HCT116 (cell line): ENCODE data around the gene ZNF385A.

ENCODE experiments used
- ATF3 ChIP-seq: IDR thresholded peaks from 2 replicates; pipeline ENCODE4 v1.6.1; 2012
- CEBPB ChIP-seq: IDR thresholded peaks from 2 replicates; pipeline ENCODE4 v1.6.1; 2012; ENCODE audit warnings: low read depth
- CTCF ChIP-seq, 3 experiments: fragments of 200-600 bp in 1 of 3; sonication (generic) in 1 of 3; IDR thresholded peaks in 2 of 3; conservative IDR thresholded peaks in 1 of 3; 2 replicates each; pipeline ENCODE4 v1.5.1; 2012 to 2017; ENCODE audit warnings: low read depth in 2 of 3, low read length in 2 of 3, antibody characterized with exemption in 1 of 3, borderline replicate concordance in 1 of 3, control low read depth in 1 of 3, mild to moderate bottlenecking in 1 of 3, mixed read lengths in 1 of 3, mixed run types in 1 of 3, moderate library complexity in 1 of 3; ENCODE audit not compliant: insufficient read depth in 1 of 3
- EGR1 ChIP-seq: IDR thresholded peaks from 2 replicates; pipeline ENCODE4 v1.6.1; 2012; ENCODE audit warnings: low read depth
- EZH2 ChIP-seq: fragments of 200-600 bp; sonication (generic); IDR thresholded peaks from 2 replicates; pipeline ENCODE4 v1.6.1; 2017; ENCODE audit warnings: antibody characterized with exemption, mixed run types
- EZH2phosphoT487 ChIP-seq: fragments of 200-600 bp; IDR thresholded peaks from 2 replicates; pipeline ENCODE4 v1.6.1; 2018; ENCODE audit warnings: antibody characterized with exemption, borderline replicate concordance
- JUND ChIP-seq: IDR thresholded peaks from 2 replicates; pipeline ENCODE4 v1.6.1; 2012
- MAX ChIP-seq: IDR thresholded peaks from 2 replicates; pipeline ENCODE4 v1.6.1; 2012
- POLR2A ChIP-seq: IDR thresholded peaks from 2 replicates; pipeline ENCODE4 v1.7.0; 2011; ENCODE audit warnings: borderline replicate concordance; ENCODE audit not compliant: insufficient read depth, insufficient read length; ENCODE audit errors: extremely low read depth
- POLR2AphosphoS5 ChIP-seq: IDR thresholded peaks from 2 replicates; pipeline ENCODE4 v1.6.1; 2011; ENCODE audit warnings: mild to moderate bottlenecking, low read depth, low read length, moderate library complexity
- REST ChIP-seq: IDR thresholded peaks from 2 replicates; pipeline ENCODE4 v1.6.1; 2012; ENCODE audit warnings: low read depth
- SRF ChIP-seq: IDR thresholded peaks from 2 replicates; pipeline ENCODE4 v1.6.1; 2012; ENCODE audit warnings: low read depth
- ZBTB33 ChIP-seq: IDR thresholded peaks from 2 replicates; pipeline ENCODE4 v1.6.1; 2011; ENCODE audit warnings: mild to moderate bottlenecking, low read length, moderate library complexity; ENCODE audit not compliant: insufficient replicate concordance; ENCODE audit errors: extremely low read depth

GRCh38 chr12:54421879-54422250 lies 37.3 kb upstream of the ZNF385A start:
- TF ChIP-seq MAX (no peak), CTCF (IDR thresholded peaks at IDR 0.05 in 2 of 3, conservative IDR thresholded peaks at IDR 0.05 in 1 of 3; ENCODE audit: borderline replicate concordance in 1 of 3, insufficient read depth in 1 of 3, low read depth in 2 of 3, low read length in 2 of 3) (no peak), JUND (no peak), ZBTB33 (no peak), POLR2A (no peak), CEBPB (no peak), POLR2AphosphoS5 (no peak), SRF (no peak), ATF3 (no peak), EZH2phosphoT487 (no peak), EZH2 (no peak), EGR1 (no peak), REST (no peak)
